BLaER1 (cell line): ENCODE measurements around the gene SLFN13.
"Not testable (repeated sequence)": the region's sequence is repeated elsewhere in the genome, so short reads cannot be mapped to it uniquely, and the experiment has no call there.

Experiments used
- H3K27ac ChIP-seq: shearing (Covaris generic); formaldehyde crosslinking; 2 replicates; pipeline ENCODE4 v1.8.1; 2022
- H3K27me3 ChIP-seq: shearing (Covaris generic); formaldehyde crosslinking; 2 replicates; pipeline ENCODE4 v1.8.1; 2022
- H3K36me3 ChIP-seq: shearing (Covaris generic); formaldehyde crosslinking; 2 replicates; pipeline ENCODE4 v1.8.1; 2022
- H3K4me1 ChIP-seq: shearing (Covaris generic); formaldehyde crosslinking; 2 replicates; pipeline ENCODE4 v1.8.1; 2022
- H3K4me2 ChIP-seq: shearing (Covaris generic); formaldehyde crosslinking; 2 replicates; pipeline ENCODE4 v1.8.1; 2022
- H3K4me3 ChIP-seq: shearing (Covaris generic); formaldehyde crosslinking; 2 replicates; pipeline ENCODE4 v1.8.1; 2022
- H3K9ac ChIP-seq: shearing (Covaris generic); formaldehyde crosslinking; 2 replicates; pipeline ENCODE4 v1.8.1; 2022
- H3K9me3 ChIP-seq: shearing (Covaris generic); formaldehyde crosslinking; 2 replicates; pipeline ENCODE4 v1.8.1; 2022
- H4K20me1 ChIP-seq: shearing (Covaris generic); formaldehyde crosslinking; 2 replicates; pipeline ENCODE4 v1.8.1; 2022
- Cebpa-rat ChIP-seq: shearing (Covaris generic); IDR thresholded peaks from 2 replicates; pipeline ENCODE4 v1.8.1; 2022

SLFN13 gene

GRCh38 chr17:35433075-35433894 is 15.3 kb downstream of the SLFN13 start:
- no peaks in the 10 kb centered on the region for H3K36me3 ChIP-seq
- peak overlapping the region; percentile 62 for H3K4me2 ChIP-seq
- H3K27me3 ChIP-seq = peaks cover 17% of the 10 kb centered on the region; the same call in 1 of the 2 replicates
- TF ChIP-seq Cebpa-rat = no peak
- no peak overlapping the region for H3K27ac ChIP-seq
- H3K9me3 ChIP-seq = peaks cover 31% of the 10 kb centered on the region
- H3K9ac ChIP-seq = peak overlapping the region; percentile 28; the same call in 1 of the 2 replicates
- peaks cover 10% of the 10 kb centered on the region for H3K4me1 ChIP-seq
- peak overlapping the region; percentile 34 for H3K4me3 ChIP-seq
- no peaks in the 10 kb centered on the region for H4K20me1 ChIP-seq

GRCh38 chr17:35432176-35433074 is 16.1 kb downstream of the SLFN13 start, which contains the start of gene SLFN12:
SLFN12 (minus strand) TSS chr17:35432500; CDS start chr17:35423028, 9,472 bp downstream.
- no peak within 1 kb of the TSS for H3K27ac ChIP-seq
- peak within 1 kb of the TSS; percentile 62 for H3K4me2 ChIP-seq
- H4K20me1 ChIP-seq = no peaks in the 10 kb centered on the region
- no peak for TF ChIP-seq Cebpa-rat
- peaks cover 10% of the 10 kb centered on the region for H3K4me1 ChIP-seq
- H3K9ac ChIP-seq = peak within 1 kb of the TSS; percentile 28; the same call in 1 of the 2 replicates
- no peaks in the 10 kb centered on the region for H3K36me3 ChIP-seq
- H3K9me3 ChIP-seq = peaks cover 31% of the 10 kb centered on the region
- H3K4me3 ChIP-seq = peak within 1 kb of the TSS; percentile 34
- H3K27me3 ChIP-seq = peaks cover 17% of the 10 kb centered on the region; the same call in 1 of the 2 replicates

GRCh38 chr17:35429702-35430101 is 18.9 kb downstream of the SLFN13 start:
- H3K4me2 ChIP-seq = no peak overlapping the region
- H3K9me3 ChIP-seq = peaks cover 30% of the 10 kb centered on the region
- H3K4me1 ChIP-seq = peaks cover 10% of the 10 kb centered on the region
- H3K27me3 ChIP-seq = peaks cover 17% of the 10 kb centered on the region; the same call in 1 of the 2 replicates
- H4K20me1 ChIP-seq = no peaks in the 10 kb centered on the region
- no peak overlapping the region for H3K4me3 ChIP-seq
- no peaks in the 10 kb centered on the region for H3K36me3 ChIP-seq
- H3K9ac ChIP-seq = no peak overlapping the region
- H3K27ac ChIP-seq = no peak overlapping the region
- TF ChIP-seq Cebpa-rat = no peak

- Histone ChIP-seq H3K36me3 (no peaks in the 10 kb centered on the region), H3K9me3 (peaks cover 19% of the 10 kb centered on the region), H4K20me1 (no peaks in the 10 kb centered on the region), H3K27ac (no peak overlapping the region), H3K4me2 (no peak overlapping the region), H3K4me1 (peaks cover 8% of the 10 kb centered on the region), H3K27me3 (peaks cover 15% of the 10 kb centered on the region; the same call in 1 of the 2 replicates), H3K4me3 (no peak overlapping the region), H3K9ac (no peak overlapping the region)
- no peak for TF ChIP-seq Cebpa-rat
Measured at GRCh38 chr17:35428229-35428628, 20.3 kb downstream of the SLFN13 start.

- TF ChIP-seq Cebpa-rat = no peak
- Histone ChIP-seq H3K36me3 (no peaks in the 10 kb centered on the region), H4K20me1 (no peaks in the 10 kb centered on the region), H3K4me1 (no peaks in the 10 kb centered on the region), H3K4me2 (no peak overlapping the region), H3K9me3 (no peaks in the 10 kb centered on the region), H3K9ac (no peak overlapping the region), H3K27ac (no peak overlapping the region), H3K4me3 (no peak overlapping the region), H3K27me3 (no peaks in the 10 kb centered on the region)
Measured at GRCh38 chr17:35423761-35424160, 24.8 kb downstream of the SLFN13 start.

- H3K36me3 ChIP-seq, H4K20me1 ChIP-seq, H3K27me3 ChIP-seq, H3K9ac ChIP-seq, H3K4me2 ChIP-seq, H3K4me3 ChIP-seq, H3K9me3 ChIP-seq, H3K27ac ChIP-seq, H3K4me1 ChIP-seq: not testable (repeated sequence)
Measured at GRCh38 chr17:35421069-35421468, 27.5 kb downstream of the SLFN13 start.

- H3K9ac ChIP-seq = no peak overlapping the region
- H3K36me3 ChIP-seq = no peaks in the 10 kb centered on the region
- no peak overlapping the region for H3K27ac ChIP-seq
- H3K4me3 ChIP-seq = no peak overlapping the region
- H4K20me1 ChIP-seq = no peaks in the 10 kb centered on the region
- H3K9me3 ChIP-seq = peaks cover 7% of the 10 kb centered on the region
- H3K4me1 ChIP-seq = no peaks in the 10 kb centered on the region
- no peak for TF ChIP-seq Cebpa-rat
- H3K4me2 ChIP-seq = no peak overlapping the region
- no peaks in the 10 kb centered on the region for H3K27me3 ChIP-seq
Measured at GRCh38 chr17:35416659-35417058, 31.9 kb downstream of the SLFN13 start.

GRCh38 chr17:35414707-35415106 is 33.9 kb downstream of the SLFN13 start:
- not testable (repeated sequence) for H3K9ac ChIP-seq, H3K27me3 ChIP-seq, H3K27ac ChIP-seq, H4K20me1 ChIP-seq, H3K36me3 ChIP-seq, H3K4me2 ChIP-seq, H3K9me3 ChIP-seq, H3K4me1 ChIP-seq, H3K4me3 ChIP-seq

GRCh38 chr17:35414247-35414646 is 34.3 kb downstream of the SLFN13 start:
- no peaks in the 10 kb centered on the region for H4K20me1 ChIP-seq
- no peaks in the 10 kb centered on the region for H3K4me1 ChIP-seq
- no peaks in the 10 kb centered on the region for H3K36me3 ChIP-seq
- no peak for TF ChIP-seq Cebpa-rat
- H3K9me3 ChIP-seq = peaks cover 7% of the 10 kb centered on the region
- H3K4me3 ChIP-seq = no peak overlapping the region
- no peak overlapping the region for H3K27ac ChIP-seq
- no peaks in the 10 kb centered on the region for H3K27me3 ChIP-seq
- H3K9ac ChIP-seq = no peak overlapping the region
- H3K4me2 ChIP-seq = no peak overlapping the region

GRCh38 chr17:35407531-35407930 is 41.0 kb downstream of the SLFN13 start:
- no peaks in the 10 kb centered on the region for H3K4me1 ChIP-seq
- no peak overlapping the region for H3K4me2 ChIP-seq
- H4K20me1 ChIP-seq = no peaks in the 10 kb centered on the region
- H3K9me3 ChIP-seq = no peaks in the 10 kb centered on the region; the same call in 1 of the 2 replicates
- H3K27ac ChIP-seq = no peak overlapping the region
- H3K36me3 ChIP-seq = no peaks in the 10 kb centered on the region
- no peak overlapping the region for H3K4me3 ChIP-seq
- H3K27me3 ChIP-seq = no peaks in the 10 kb centered on the region
- TF ChIP-seq Cebpa-rat = no peak
- H3K9ac ChIP-seq = no peak overlapping the region
